ENCODE data around the gene RFT1.

The RFT1 gene

DNA sequence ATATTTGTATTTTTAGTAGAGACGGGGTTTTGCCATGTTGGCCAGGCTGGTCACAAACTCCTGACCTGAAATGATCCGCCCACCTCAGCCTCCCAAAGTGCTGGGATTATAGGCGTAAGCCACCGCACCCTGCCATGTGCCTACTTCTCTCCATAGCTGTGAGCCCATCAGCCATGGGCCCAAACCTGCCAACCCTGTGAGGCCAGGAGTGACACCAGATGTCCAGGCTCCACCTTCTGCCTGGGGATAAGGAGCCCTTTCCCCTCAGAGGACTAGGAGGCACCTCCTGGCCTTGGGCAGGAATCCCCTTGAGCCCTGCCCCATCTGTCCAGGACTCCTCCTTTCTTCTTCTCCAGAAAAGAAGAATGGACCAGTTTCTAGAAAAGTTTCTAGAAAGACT is 14.2 kb upstream of the RFT1 start:
- H3K27ac ChIP-seq (ENCODE audit: low read length), result no peak overlapping the region
- H2AFZ ChIP-seq (ENCODE audit: low read depth, low read length), result no peak overlapping the region
- DNase-seq, result no peak
- H3K4me1 ChIP-seq (ENCODE audit: insufficient read depth, low read length), result no peaks in the 10 kb centered on the region
- H3K4me3 ChIP-seq (ENCODE audit: low read depth in 1 of 2, low read length in 2 of 2), result no peak overlapping the region
- no peaks in the 10 kb centered on the region for H3K9me3 ChIP-seq (ENCODE audit: insufficient read depth, low read length, severe bottlenecking)
- no peak overlapping the region for H3K9ac ChIP-seq (ENCODE audit: low read depth, low read length)
- TF ChIP-seq EZH2 (IDR thresholded peaks at IDR 0.05; ENCODE audit: borderline replicate concordance, low read depth, low read length, severe bottlenecking), result no peak
- TF ChIP-seq CTCF (IDR thresholded peaks at IDR 0.05; ENCODE audit: borderline replicate concordance, extremely low read depth, low read length, poor library complexity, severe bottlenecking), result no peak
- no peaks in the 10 kb centered on the region for H4K20me1 ChIP-seq (ENCODE audit: insufficient read depth, low read length)
- no peaks in the 10 kb centered on the region for H3K79me2 ChIP-seq (ENCODE audit: insufficient read depth, low read length)
- H3K27me3 ChIP-seq (ENCODE audit: insufficient read depth, low read length, poor library complexity), result peaks cover 5% of the 10 kb centered on the region
- no peak overlapping the region for H3K4me2 ChIP-seq (ENCODE audit: insufficient read depth, low read length)
- ATAC-seq (ENCODE audit: insufficient read depth, low read depth), result no peak
- no peaks in the 10 kb centered on the region for H3K36me3 ChIP-seq (ENCODE audit: insufficient read depth, low read length)

- H3K79me2 ChIP-seq (ENCODE audit: insufficient read depth, low read length), result no peaks in the 10 kb centered on the region
- no peak for TF ChIP-seq CTCF (IDR thresholded peaks at IDR 0.05; ENCODE audit: borderline replicate concordance, extremely low read depth, low read length, poor library complexity, severe bottlenecking)
- no peak for TF ChIP-seq EZH2 (IDR thresholded peaks at IDR 0.05; ENCODE audit: borderline replicate concordance, low read depth, low read length, severe bottlenecking)
- no peak overlapping the region for H3K27ac ChIP-seq (ENCODE audit: low read length)
- H2AFZ ChIP-seq (ENCODE audit: low read depth, low read length), result no peak overlapping the region
- H3K9ac ChIP-seq (ENCODE audit: low read depth, low read length), result no peak overlapping the region
- DNase-seq (no peak), ATAC-seq (ENCODE audit: insufficient read depth, low read depth) (no peak)
- H3K36me3 ChIP-seq (ENCODE audit: insufficient read depth, low read length), result no peaks in the 10 kb centered on the region
- H3K4me3 ChIP-seq (ENCODE audit: low read depth in 1 of 2, low read length in 2 of 2), result no peak overlapping the region
- no peaks in the 10 kb centered on the region for H3K4me1 ChIP-seq (ENCODE audit: insufficient read depth, low read length)
- H3K4me2 ChIP-seq (ENCODE audit: insufficient read depth, low read length), result no peak overlapping the region
- no peaks in the 10 kb centered on the region for H4K20me1 ChIP-seq (ENCODE audit: insufficient read depth, low read length)
- H3K9me3 ChIP-seq (ENCODE audit: insufficient read depth, low read length, severe bottlenecking), result no peaks in the 10 kb centered on the region
- H3K27me3 ChIP-seq (ENCODE audit: insufficient read depth, low read length, poor library complexity), result peaks cover 3% of the 10 kb centered on the region
These were observed 12.8 kb upstream of the RFT1 start for GRCh38 chr3:53142986-53143385.

GRCh38 chr3:53140847-53141845 is 10.9 kb upstream of the RFT1 start:
- Histone ChIP-seq H3K27me3 (ENCODE audit: insufficient read depth, low read length, poor library complexity) (no peaks in the 10 kb centered on the region), H3K36me3 (ENCODE audit: insufficient read depth, low read length) (no peaks in the 10 kb centered on the region), H3K4me3 (ENCODE audit: low read depth in 1 of 2, low read length in 2 of 2) (no peak overlapping the region), H2AFZ (ENCODE audit: low read depth, low read length) (no peak overlapping the region), H3K79me2 (ENCODE audit: insufficient read depth, low read length) (no peaks in the 10 kb centered on the region), H4K20me1 (ENCODE audit: insufficient read depth, low read length) (no peaks in the 10 kb centered on the region), H3K4me2 (ENCODE audit: insufficient read depth, low read length) (no peak overlapping the region), H3K9ac (ENCODE audit: low read depth, low read length) (no peak overlapping the region), H3K4me1 (ENCODE audit: insufficient read depth, low read length) (no peaks in the 10 kb centered on the region), H3K27ac (ENCODE audit: low read length) (no peak overlapping the region), H3K9me3 (ENCODE audit: insufficient read depth, low read length, severe bottlenecking) (no peaks in the 10 kb centered on the region)
- no peak for TF ChIP-seq EZH2 (IDR thresholded peaks at IDR 0.05; ENCODE audit: borderline replicate concordance, low read depth, low read length, severe bottlenecking)
- TF ChIP-seq CTCF (IDR thresholded peaks at IDR 0.05; ENCODE audit: borderline replicate concordance, extremely low read depth, low read length, poor library complexity, severe bottlenecking), result no peak
- DNase-seq, result no peak
- ATAC-seq (ENCODE audit: insufficient read depth, low read depth), result no peak; the same call in 2 of the 3 replicates

Data from DND-41 (cell line).